Suprapubic skin (tissue), 4 donors: ENCODE results near the gene TNFRSF8. TPM values are rescaled to one million over a fixed set of nuclear protein-coding genes. Genes with fewer than 3 reads are reported as not detected.

Source experiments
- DNase-seq, 2 donors: peaks; one replicate each; pipeline ENCODE4 v3.0.0-alpha.2; 2019; ENCODE audit warnings: low spot score in 2 of 2
- H3K27ac ChIP-seq: fragments of 200-600 bp; sonication (generic); one replicate; pipeline ENCODE4 v1.5.1; 2019
- H3K27me3 ChIP-seq: fragments of 200-600 bp; sonication (generic); one replicate; pipeline ENCODE4 v1.5.1; 2019
- H3K36me3 ChIP-seq: fragments of 200-600 bp; sonication (generic); one replicate; pipeline ENCODE4 v1.5.1; 2019
- H3K4me1 ChIP-seq: fragments of 200-600 bp; sonication (generic); one replicate; pipeline ENCODE4 v1.5.1; 2019
- H3K4me3 ChIP-seq: fragments of 200-600 bp; sonication (generic); one replicate; pipeline ENCODE4 v1.5.1; 2019; ENCODE audit warnings: mild to moderate bottlenecking
- H3K9me3 ChIP-seq: fragments of 200-600 bp; sonication (generic); one replicate; pipeline ENCODE4 v1.5.1; 2019
- CTCF ChIP-seq, 2 donors: fragments of 200-600 bp in 1 of 2; fragments of 450-650 bp in 1 of 2; sonication (generic) in 1 of 2; IDR thresholded peaks; one replicate each; pipeline ENCODE4 v1.5.1; 2016 to 2019; ENCODE audit warnings: antibody characterized with exemption in 2 of 2, mild to moderate bottlenecking in 1 of 2, moderate library complexity in 1 of 2
- EP300 ChIP-seq: sonication (generic); formaldehyde crosslinking; IDR thresholded peaks from one replicate; pipeline ENCODE4 v1.6.1; 2017; ENCODE audit warnings: antibody characterized with exemption
- POLR2A ChIP-seq, 2 donors: fragments of 450-650 bp; IDR thresholded peaks; one replicate each; pipeline ENCODE4 v1.6.1; 2017; ENCODE audit warnings: antibody characterized with exemption in 2 of 2, mild to moderate bottlenecking in 2 of 2, moderate library complexity in 2 of 2
- POLR2AphosphoS5 ChIP-seq, 3 donors: sonication (generic); formaldehyde crosslinking; IDR thresholded peaks; one replicate each; pipeline ENCODE4 v1.6.1; 2017; ENCODE audit warnings: antibody characterized with exemption in 3 of 3
- WGBS: methylation state at CpG from one replicate; pipeline ENCODE4 v1.1.5; 2018; 5-methylcytosine and 5-hydroxymethylcytosine counted together
- total RNA-seq, 4 donors: library from RNA; depleted of rRNA; stranded (reverse); fragments of >200 nt; gene quantifications; one replicate each; pipeline ENCODE4 v1.1.0, GENCODE V29; 2016

The TNFRSF8 gene
- total RNA-seq, 4 donors from 2014 or later, result 0.30 to 1.2 (median 0.75) TPM

GRCh38 chr1:12126781-12127180, 63.7 kb downstream of the TNFRSF8 start:
- 82% methylated on average over 9 of the region's 9 CpGs for WGBS
- H3K4me1 ChIP-seq, result peaks cover 12% of the 10 kb centered on the region
- peaks cover 8% of the 10 kb centered on the region for H3K27me3 ChIP-seq
- no peak for DNase-seq
- TF ChIP-seq EP300 (no peak), POLR2AphosphoS5 (IDR thresholded peaks at IDR 0.05) (no peak), CTCF (IDR thresholded peaks at IDR 0.05) (no peak), POLR2A (IDR thresholded peaks at IDR 0.05) (no peak)
- H3K27ac ChIP-seq, result no peak overlapping the region
- H3K36me3 ChIP-seq, result no peaks in the 10 kb centered on the region
- H3K4me3 ChIP-seq, result no peak overlapping the region
- no peaks in the 10 kb centered on the region for H3K9me3 ChIP-seq

- Histone ChIP-seq H3K4me3 (no peak overlapping the region), H3K27me3 (peaks cover 8% of the 10 kb centered on the region), H3K27ac (no peak overlapping the region), H3K9me3 (no peaks in the 10 kb centered on the region), H3K4me1 (peaks cover 17% of the 10 kb centered on the region), H3K36me3 (no peaks in the 10 kb centered on the region)
- no peak for DNase-seq
- WGBS, result 85% methylated on average over 7 of the region's 10 CpGs
- TF ChIP-seq POLR2A (IDR thresholded peaks at IDR 0.05), result no peak
- TF ChIP-seq POLR2AphosphoS5 (IDR thresholded peaks at IDR 0.05), result no peak
- no peak for TF ChIP-seq CTCF (IDR thresholded peaks at IDR 0.05)
- no peak for TF ChIP-seq EP300
Observed at GRCh38 chr1:12127206-12127810, 64.2 kb downstream of the TNFRSF8 start.

- H3K9me3 ChIP-seq, result no peaks in the 10 kb centered on the region
- no peak overlapping the region for H3K4me3 ChIP-seq
- H3K4me1 ChIP-seq, result peaks cover 24% of the 10 kb centered on the region
- no peak overlapping the region for H3K27ac ChIP-seq
- H3K36me3 ChIP-seq, result no peaks in the 10 kb centered on the region
- no peak for DNase-seq
- WGBS, result 84% methylated on average over 15 of the region's 15 CpGs
- no peak for TF ChIP-seq EP300
- no peak for TF ChIP-seq CTCF (IDR thresholded peaks at IDR 0.05)
- TF ChIP-seq POLR2AphosphoS5 (IDR thresholded peaks at IDR 0.05), result no peak
- TF ChIP-seq POLR2A (IDR thresholded peaks at IDR 0.05), result no peak
- peaks cover 5% of the 10 kb centered on the region for H3K27me3 ChIP-seq
Observed at GRCh38 chr1:12128120-12128519, 65.0 kb downstream of the TNFRSF8 start.

GRCh38 chr1:12129624-12130023, 66.5 kb downstream of the TNFRSF8 start:
- H3K9me3 ChIP-seq, result no peaks in the 10 kb centered on the region
- H3K36me3 ChIP-seq, result no peaks in the 10 kb centered on the region
- no peaks in the 10 kb centered on the region for H3K27me3 ChIP-seq
- peaks cover 24% of the 10 kb centered on the region for H3K4me1 ChIP-seq
- H3K27ac ChIP-seq, result no peak overlapping the region
- TF ChIP-seq EP300 (no peak), CTCF (IDR thresholded peaks at IDR 0.05) (no peak), POLR2AphosphoS5 (IDR thresholded peaks at IDR 0.05) (no peak), POLR2A (IDR thresholded peaks at IDR 0.05) (no peak)
- WGBS, result 91% methylated on average over 12 of the region's 12 CpGs
- DNase-seq, result no peak
- H3K4me3 ChIP-seq, result no peak overlapping the region

GRCh38 chr1:12130466-12131130, 67.5 kb downstream of the TNFRSF8 start:
- Histone ChIP-seq H3K27ac (no peak overlapping the region), H3K4me3 (no peak overlapping the region), H3K4me1 (peaks cover 21% of the 10 kb centered on the region), H3K36me3 (no peaks in the 10 kb centered on the region), H3K9me3 (no peaks in the 10 kb centered on the region), H3K27me3 (no peaks in the 10 kb centered on the region)
- TF ChIP-seq POLR2A (IDR thresholded peaks at IDR 0.05) (no peak), POLR2AphosphoS5 (IDR thresholded peaks at IDR 0.05) (no peak), EP300 (no peak), CTCF (IDR thresholded peaks at IDR 0.05) (no peak)
- no peak for DNase-seq
- 81% methylated on average over 13 of the region's 13 CpGs for WGBS
